HEK293 (cell line): ENCODE measurements around the gene C1QTNF1.

Experiments
- CTCF ChIA-PET: fragments of 350-600 bp; formaldehyde crosslinking; extraction: SDS; loops from one replicate; lab custom pipeline; 2021; ENCODE audit warnings: antibody characterized with exemption; lab: Yijun Ruan, JAX
- POLR2A ChIA-PET: fragments of 300-600 bp; formaldehyde crosslinking; extraction: SDS; loops from one replicate; lab custom pipeline; 2020; ENCODE audit warnings: antibody characterized with exemption, inconsistent platforms; lab: Yijun Ruan, JAX
- H3K27ac ChIP-seq: fragments of 200-500 bp; sonication (Bioruptor generic); 2 replicates; pipeline ENCODE4 v1.5.1; 2014; ENCODE audit warnings: low read depth, low read length, control low read depth, inconsistent platforms; ENCODE audit errors: extremely low read depth
- H3K36me3 ChIP-seq, 2 experiments: fragments of 200-500 bp in 1 of 2; sonication (Bioruptor generic) in 1 of 2; 1 replicate in 1 of 2; 2 replicates in 1 of 2; pipeline ENCODE4 v1.5.1; 2014 to 2017; ENCODE audit warnings: inconsistent platforms in 2 of 2, low read length in 2 of 2; ENCODE audit not compliant: control insufficient read depth in 2 of 2, insufficient read depth in 1 of 2
- H3K4me1 ChIP-seq: fragments of 200-500 bp; sonication (Bioruptor generic); 2 replicates; pipeline ENCODE4 v1.5.1; 2014; ENCODE audit warnings: mild to moderate bottlenecking, low read length, inconsistent platforms; ENCODE audit not compliant: control insufficient read depth, insufficient read depth
- H3K4me3 ChIP-seq: 2 replicates; pipeline ENCODE4 v1.5.1; 2011; ENCODE audit warnings: low read depth, mild to moderate bottlenecking, control low read depth, low read length, moderate library complexity
- H3K9me3 ChIP-seq: fragments of 200-500 bp; sonication (Bioruptor generic); 2 replicates; pipeline ENCODE4 v1.5.1; 2014; ENCODE audit warnings: low read depth, low read length, inconsistent platforms; ENCODE audit not compliant: control insufficient read depth, insufficient read depth
- GLIS1 ChIP-seq: fragments of 450-650 bp; formaldehyde crosslinking; IDR thresholded peaks from 2 replicates; pipeline ENCODE4 v1.5.1; 2016; ENCODE audit warnings: missing biosample characterization, missing genetic modification characterization
- OSR2 ChIP-seq: fragments of 450-650 bp; formaldehyde crosslinking; IDR thresholded peaks from 2 replicates; pipeline ENCODE4 v1.5.1; 2016; ENCODE audit warnings: missing biosample characterization, missing genetic modification characterization
- PBX3 ChIP-seq: sonication (generic); formaldehyde crosslinking; IDR thresholded peaks from 2 replicates; pipeline ENCODE4 v1.8.1; 2022; ENCODE audit warnings: mild to moderate bottlenecking, moderate library complexity, missing genetic modification reagents
- REPIN1 ChIP-seq: fragments of 450-650 bp; formaldehyde crosslinking; IDR thresholded peaks from 2 replicates; pipeline ENCODE4 v1.5.1; 2017; ENCODE audit warnings: missing biosample characterization, missing genetic modification characterization, low read depth
- SP7 ChIP-seq: fragments of 450-650 bp; formaldehyde crosslinking; IDR thresholded peaks from 2 replicates; pipeline ENCODE4 v1.5.1; 2016; ENCODE audit warnings: missing biosample characterization, missing genetic modification characterization
- WT1 ChIP-seq: fragments of 450-650 bp; formaldehyde crosslinking; IDR thresholded peaks from 2 replicates; pipeline ENCODE4 v1.5.1; 2016; ENCODE audit warnings: missing biosample characterization, missing genetic modification characterization
- ZBTB11 ChIP-seq: fragments of 450-650 bp; formaldehyde crosslinking; conservative IDR thresholded peaks from 2 replicates; pipeline ENCODE4 v1.5.1; 2016; ENCODE audit warnings: low read depth, missing biosample characterization, missing genetic modification characterization
- ZBTB48 ChIP-seq: fragments of 450-650 bp; formaldehyde crosslinking; IDR thresholded peaks from 2 replicates; pipeline ENCODE4 v1.5.1; 2016; ENCODE audit warnings: missing biosample characterization, missing genetic modification characterization
- ZIC2 ChIP-seq: fragments of 450-650 bp; formaldehyde crosslinking; IDR thresholded peaks from 2 replicates; pipeline ENCODE4 v1.5.1; 2016; ENCODE audit warnings: missing biosample characterization, missing genetic modification characterization
- ZNF121 ChIP-seq: fragments of 450-650 bp; formaldehyde crosslinking; IDR thresholded peaks from 2 replicates; pipeline ENCODE4 v1.5.1; 2016; ENCODE audit warnings: missing biosample characterization, missing genetic modification characterization
- ZNF155 ChIP-seq: fragments of 450-650 bp; formaldehyde crosslinking; IDR thresholded peaks from 2 replicates; pipeline ENCODE4 v1.5.1; 2016; ENCODE audit warnings: missing biosample characterization, missing genetic modification characterization
- ZNF202 ChIP-seq: fragments of 450-650 bp; formaldehyde crosslinking; IDR thresholded peaks from 2 replicates; pipeline ENCODE4 v1.5.1; 2016; ENCODE audit warnings: missing biosample characterization, missing genetic modification characterization, borderline replicate concordance
- ZNF211 ChIP-seq: fragments of 450-650 bp; formaldehyde crosslinking; IDR thresholded peaks from 2 replicates; pipeline ENCODE4 v1.5.1; 2016; ENCODE audit warnings: low read depth, missing biosample characterization, missing genetic modification characterization
- ZNF24 ChIP-seq: fragments of 450-650 bp; formaldehyde crosslinking; IDR thresholded peaks from 2 replicates; pipeline ENCODE4 v1.5.1; 2016; ENCODE audit warnings: missing biosample characterization, missing genetic modification characterization
- ZNF280C ChIP-seq: fragments of 450-650 bp; formaldehyde crosslinking; IDR thresholded peaks from 2 replicates; pipeline ENCODE4 v1.5.1; 2016; ENCODE audit warnings: missing biosample characterization, missing genetic modification characterization
- ZNF292 ChIP-seq: fragments of 450-650 bp; formaldehyde crosslinking; IDR thresholded peaks from 2 replicates; pipeline ENCODE4 v1.5.1; 2016; ENCODE audit warnings: low read depth, missing biosample characterization, missing genetic modification characterization, borderline replicate concordance
- ZNF398 ChIP-seq: fragments of 450-650 bp; formaldehyde crosslinking; IDR thresholded peaks from 2 replicates; pipeline ENCODE4 v1.5.1; 2017; ENCODE audit warnings: missing biosample characterization, missing genetic modification characterization
- ZNF416 ChIP-seq: fragments of 450-650 bp; formaldehyde crosslinking; IDR thresholded peaks from 2 replicates; pipeline ENCODE4 v1.5.1; 2016; ENCODE audit warnings: missing biosample characterization, missing genetic modification characterization
- ZNF473 ChIP-seq: fragments of 450-650 bp; formaldehyde crosslinking; IDR thresholded peaks from 2 replicates; pipeline ENCODE4 v1.5.1; 2017; ENCODE audit warnings: missing biosample characterization, missing genetic modification characterization
- ZNF488 ChIP-seq: fragments of 450-650 bp; formaldehyde crosslinking; IDR thresholded peaks from 2 replicates; pipeline ENCODE4 v1.5.1; 2016; ENCODE audit warnings: missing biosample characterization, missing genetic modification characterization
- ZNF548 ChIP-seq: fragments of 450-650 bp; formaldehyde crosslinking; IDR thresholded peaks from 2 replicates; pipeline ENCODE4 v1.5.1; 2016; ENCODE audit warnings: missing biosample characterization, missing genetic modification characterization
- ZNF585B ChIP-seq: fragments of 450-650 bp; formaldehyde crosslinking; IDR thresholded peaks from 2 replicates; pipeline ENCODE4 v1.5.1; 2016; ENCODE audit warnings: missing biosample characterization, missing genetic modification characterization
- ZNF629 ChIP-seq: fragments of 450-650 bp; formaldehyde crosslinking; IDR thresholded peaks from 2 replicates; pipeline ENCODE4 v1.5.1; 2017; ENCODE audit warnings: missing biosample characterization, missing genetic modification characterization
- ZNF639 ChIP-seq: fragments of 450-650 bp; formaldehyde crosslinking; IDR thresholded peaks from 2 replicates; pipeline ENCODE4 v1.5.1; 2016; ENCODE audit warnings: missing biosample characterization, missing genetic modification characterization
- ZNF677 ChIP-seq: fragments of 450-650 bp; IDR thresholded peaks from 2 replicates; pipeline ENCODE4 v1.5.0; 2018; ENCODE audit warnings: missing biosample characterization, mild to moderate bottlenecking, missing genetic modification characterization, moderate library complexity
- ZNF785 ChIP-seq: fragments of 450-650 bp; formaldehyde crosslinking; IDR thresholded peaks from 2 replicates; pipeline ENCODE4 v1.5.1; 2016; ENCODE audit warnings: missing biosample characterization, missing genetic modification characterization

Gene C1QTNF1

GRCh38 chr17:79026376-79027273, 2.7 kb downstream of the C1QTNF1 start:
- ChIA-PET CTCF (interaction anchor here (0.8 to 5.5 kb wide), 14 partner anchors 9 to 374 kb away, joined by 3 to 67 read pairs (median 6); no protein-coding TSS in a partner anchor), POLR2A (interaction anchor here (0.5 to 2.7 kb wide), 14 partner anchors 10 to 1074 kb away, joined by 3 to 19 read pairs (median 4); partner anchors contain the start of genes CANT1, ENGASE and LGALS3BP)
- no peaks in the 10 kb centered on the region for H3K36me3 ChIP-seq
- H3K4me1 ChIP-seq = peaks cover 26% of the 10 kb centered on the region
- H3K4me3 ChIP-seq = peak overlapping the region; percentile 9
- peak overlapping the region; percentile 7; the same call in 1 of the 2 replicates for H3K27ac ChIP-seq
- no peaks in the 10 kb centered on the region for H3K9me3 ChIP-seq
- TF ChIP-seq OSR2 (tag by site-specific recombination) = no peak
- TF ChIP-seq ZNF473 (tag by site-specific recombination) = no peak
- TF ChIP-seq ZNF677 (tag by site-specific recombination) = no peak
- no peak for TF ChIP-seq ZNF785 (tag by site-specific recombination)
- TF ChIP-seq ZNF548 (tag by site-specific recombination) = no peak
- no peak for TF ChIP-seq ZNF211 (tag by site-specific recombination)
- TF ChIP-seq SP7 (tag by site-specific recombination) = peak; percentile 73
- no peak for TF ChIP-seq ZNF416
- TF ChIP-seq ZNF280C (tag by site-specific recombination) = no peak
- no peak for TF ChIP-seq ZNF121 (tag by site-specific recombination)
- peak; percentile 54 for TF ChIP-seq GLIS1
- no peak for TF ChIP-seq ZNF202 (tag by site-specific recombination)
- TF ChIP-seq ZNF585B = no peak
- TF ChIP-seq ZBTB11 = peak; percentile 80
- TF ChIP-seq ZNF488 (tag by site-specific recombination) = no peak
- TF ChIP-seq ZNF155 (tag by site-specific recombination) = no peak
- 0 out of 2 replicates have a peak, but pooled peaks have one; percentile 63 for TF ChIP-seq ZNF629 (tag by site-specific recombination)
- peak; percentile 34; the same call in 1 of the 2 replicates for TF ChIP-seq ZNF639
- no peak for TF ChIP-seq ZNF292 (tag by site-specific recombination)
- TF ChIP-seq ZIC2 (tag by site-specific recombination) = peak; percentile 75
- TF ChIP-seq PBX3 (CRISPR knock-in tag) = no peak
- TF ChIP-seq REPIN1 (tag by site-specific recombination) = no peak
- peak; percentile 54 for TF ChIP-seq ZNF398 (tag by site-specific recombination)
- TF ChIP-seq ZBTB48 (tag by site-specific recombination) = 0 out of 2 replicates have a peak, but pooled peaks have one; percentile 24
- peak; percentile 65; the same call in 1 of the 2 replicates for TF ChIP-seq WT1 (tag by site-specific recombination)
- TF ChIP-seq ZNF24 (tag by site-specific recombination) = 0 out of 2 replicates have a peak, but pooled peaks have one; percentile 61
